PC-9 (cell line): ENCODE measurements around the gene ALDH4A1.

Source experiments
- CTCF ChIP-seq: fragments of 200-600 bp; sonication (generic); conservative IDR thresholded peaks from 2 replicates; pipeline ENCODE4 v1.6.1; 2017; ENCODE audit warnings: mixed run types, antibody characterized with exemption, mild to moderate bottlenecking, moderate library complexity
- EZH2 ChIP-seq: fragments of 200-600 bp; sonication (generic); IDR thresholded peaks from 2 replicates; pipeline ENCODE4 v1.8.0; 2017; ENCODE audit warnings: antibody characterized with exemption, low read depth

GRCh38 chr1:18915341-18915740 lies 13.0 kb upstream of the ALDH4A1 start:
- no peak for TF ChIP-seq CTCF
- TF ChIP-seq EZH2 = no peak
